Tongue (tissue), 2 donors: ENCODE measurements around the gene COL4A1. TPM values are rescaled to one million over a fixed set of nuclear protein-coding genes. Genes with fewer than 3 reads are reported as not detected.
A peak's percentile ranks its signal among the peaks of the same experiment; 100 is the strongest.

ENCODE experiments used
- DNase-seq: peaks from one replicate; pipeline ENCODE4 v3.0.0-alpha.2; 2015
- total RNA-seq: library from RNA; depleted of rRNA; stranded (reverse); fragments of >200 nt; gene quantifications from one replicate; pipeline ENCODE4 v1.2.3, GENCODE V29; 2014

Gene COL4A1
- total RNA-seq, 1 donor from 2014 or later, result 1,052 TPM

GRCh38 chr13:110341445-110342244, 34.7 kb upstream of the COL4A1 start:
- no peak for DNase-seq

DNA sequence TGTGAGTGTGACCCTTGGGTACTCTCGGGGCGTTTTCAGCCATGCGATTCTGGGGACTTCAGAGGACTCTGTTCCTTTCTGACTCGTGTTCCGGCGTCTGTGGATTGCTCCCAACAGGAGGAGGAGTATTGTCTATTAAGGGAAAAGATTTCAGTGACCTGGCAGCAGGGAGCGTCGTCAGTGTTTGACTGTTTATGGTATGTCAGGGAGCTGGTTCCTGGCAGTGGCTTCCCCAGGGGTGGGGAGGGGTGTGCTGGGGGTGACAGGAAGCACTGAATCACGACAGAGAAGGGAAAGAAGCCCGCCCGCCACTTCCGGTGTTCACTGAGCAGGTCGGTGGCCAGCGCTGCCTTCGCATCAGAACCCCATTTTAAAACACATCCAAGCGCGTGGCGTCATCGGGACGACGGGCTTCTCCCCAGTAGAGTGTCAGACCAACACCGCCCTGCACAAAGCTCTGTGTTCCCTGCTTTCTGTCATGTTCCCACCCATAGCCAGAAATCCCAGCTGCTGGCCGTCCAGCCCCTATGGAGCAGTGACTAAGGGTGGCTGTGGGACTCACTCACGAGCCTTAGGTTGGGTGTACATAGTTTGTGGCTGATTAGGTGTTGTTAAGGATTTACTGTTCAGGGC, 34.0 kb upstream of the COL4A1 start:
- DNase-seq, result no peak

DNA sequence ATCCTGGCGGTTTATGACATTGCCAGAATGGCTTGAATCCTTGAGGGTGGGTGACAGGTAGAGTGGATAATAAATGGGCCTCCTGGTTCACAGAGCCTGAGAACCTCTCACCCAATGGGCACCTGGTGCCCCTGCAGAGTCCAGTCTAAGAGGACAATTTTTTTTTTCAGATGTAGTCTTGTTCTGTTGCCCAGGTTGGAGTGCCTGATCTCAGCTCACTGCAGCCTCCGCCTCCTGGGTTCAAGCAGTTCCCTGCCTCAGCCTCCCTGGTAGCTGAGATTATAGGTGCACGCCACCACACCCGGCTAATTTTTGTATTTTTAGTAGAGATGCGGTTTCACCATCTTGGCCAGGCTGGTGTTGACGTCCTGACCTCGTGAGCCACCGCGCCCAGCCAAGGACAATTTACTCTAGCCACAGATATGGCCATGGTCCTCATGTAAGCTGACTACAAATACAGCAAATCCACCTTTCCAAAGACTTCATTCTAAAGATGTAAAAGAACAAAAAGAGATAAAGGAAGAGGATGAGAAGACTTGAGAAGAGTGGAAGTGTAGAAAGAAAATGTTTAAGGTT, 33.1 kb upstream of the COL4A1 start:
- DNase-seq, result no peak

GRCh38 chr13:110339263-110339662, 32.3 kb upstream of the COL4A1 start:
- DNase-seq, result no peak

DNA sequence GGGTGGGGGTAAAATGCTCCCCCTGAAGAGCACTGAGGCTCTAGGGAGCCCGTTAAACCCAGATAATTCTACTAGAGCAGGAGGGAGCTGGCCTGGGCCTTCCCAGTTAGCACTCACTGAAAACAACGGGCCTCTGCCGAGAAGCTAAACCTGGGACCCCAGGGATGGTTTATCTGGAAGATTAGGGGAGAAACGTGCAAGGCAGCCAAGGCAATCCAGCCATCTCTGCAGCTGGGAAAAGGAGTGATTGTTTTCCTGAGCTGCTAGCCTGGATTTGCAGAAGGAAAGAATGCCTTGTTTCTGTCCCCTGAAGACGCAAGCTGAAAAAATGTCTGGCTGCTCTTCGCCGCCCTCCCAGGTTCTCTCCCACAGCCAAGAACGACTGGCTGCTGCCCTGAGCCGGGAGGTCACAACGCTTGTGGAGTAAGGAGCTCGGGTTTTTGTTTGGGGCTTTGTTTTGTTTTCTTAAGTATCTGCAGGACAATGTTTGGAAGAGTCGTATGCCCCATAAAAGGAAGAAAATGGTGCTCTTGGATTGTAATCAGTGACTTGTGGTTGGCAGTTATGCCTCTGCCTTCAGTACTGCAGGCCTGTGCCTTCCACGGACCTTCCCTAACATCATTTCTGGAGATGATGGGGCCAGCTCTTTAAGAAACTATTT, 31.6 kb upstream of the COL4A1 start:
- DNase-seq, result peak; percentile 82

- DNase-seq, result no peak
These were observed 30.3 kb upstream of the COL4A1 start for GRCh38 chr13:110337247-110337646.

DNA sequence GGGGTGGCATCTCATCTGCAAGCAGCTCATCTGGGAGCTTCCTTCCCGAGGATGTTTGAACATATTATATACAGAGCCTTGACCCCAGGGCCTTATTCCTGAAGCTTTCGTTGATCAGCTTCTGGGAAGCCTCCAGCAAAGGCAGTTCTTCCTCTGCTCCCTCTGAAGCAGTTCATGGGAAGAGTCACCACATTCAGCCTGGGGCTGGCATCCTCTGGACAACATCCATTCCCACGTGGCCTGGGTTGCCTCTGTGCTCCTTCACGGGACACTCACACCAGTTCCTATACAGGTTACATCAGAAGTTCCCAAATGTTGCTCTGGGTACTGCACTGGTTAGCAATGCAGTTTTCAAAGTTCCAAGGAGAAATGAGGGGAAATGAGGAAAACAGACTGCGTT, 29.7 kb upstream of the COL4A1 start:
- no peak for DNase-seq

- DNase-seq, result no peak
These were observed 29.2 kb upstream of the COL4A1 start for GRCh38 chr13:110336108-110336507.

DNA sequence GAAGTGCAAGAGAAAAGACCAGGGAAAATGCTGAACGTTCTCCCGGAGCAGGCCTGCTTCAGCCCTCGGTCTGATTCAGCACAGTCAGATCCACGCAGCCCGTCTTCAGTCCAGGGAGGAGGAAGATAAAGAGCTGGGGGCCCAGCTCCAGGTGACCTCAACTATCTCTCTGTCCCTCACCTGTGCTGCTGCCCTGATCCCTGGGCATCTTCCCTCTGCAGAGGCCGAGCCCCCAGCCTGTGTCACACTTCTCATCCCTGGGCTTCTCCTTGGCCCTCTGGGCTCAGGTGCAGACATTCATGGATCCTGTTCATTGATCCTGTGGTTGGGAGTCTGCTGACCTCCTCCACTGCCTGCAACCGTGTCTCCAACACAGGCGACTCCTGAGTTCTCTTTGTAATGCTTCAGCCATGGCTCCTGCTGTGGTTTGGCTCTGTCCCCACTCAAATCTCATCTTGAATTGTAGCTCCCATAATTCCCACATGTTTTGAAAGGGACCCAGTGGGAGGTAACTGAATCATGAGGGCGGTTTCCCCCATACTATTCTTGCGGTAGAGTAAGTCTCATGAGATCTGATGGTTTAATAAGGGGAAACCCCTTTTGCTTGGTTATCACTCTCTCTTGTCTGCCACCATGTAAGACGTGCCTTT, 28.0 kb upstream of the COL4A1 start:
- DNase-seq, result no peak

GRCh38 chr13:110334256-110334655, 27.3 kb upstream of the COL4A1 start:
- DNase-seq, result peak; percentile 66

DNA sequence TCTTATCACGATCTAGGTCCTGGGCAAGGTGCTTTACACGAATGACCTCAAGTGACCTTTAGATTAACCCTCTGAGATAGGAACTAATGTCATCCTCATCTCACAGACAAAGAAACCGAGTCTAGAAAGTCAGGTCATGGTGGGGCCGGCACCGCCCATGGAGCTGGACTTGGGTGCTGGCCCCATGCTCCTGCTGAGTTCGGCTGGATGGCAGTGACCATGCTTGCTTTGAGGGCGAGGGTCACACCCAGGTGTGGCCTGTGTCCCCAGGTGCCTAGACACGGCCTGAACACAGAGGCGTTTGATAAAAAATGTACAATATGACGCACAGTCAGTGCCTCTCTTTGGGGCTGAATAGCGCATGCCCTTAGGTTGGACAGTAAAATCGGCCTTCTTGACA, 26.9 kb upstream of the COL4A1 start:
- no peak for DNase-seq

DNA sequence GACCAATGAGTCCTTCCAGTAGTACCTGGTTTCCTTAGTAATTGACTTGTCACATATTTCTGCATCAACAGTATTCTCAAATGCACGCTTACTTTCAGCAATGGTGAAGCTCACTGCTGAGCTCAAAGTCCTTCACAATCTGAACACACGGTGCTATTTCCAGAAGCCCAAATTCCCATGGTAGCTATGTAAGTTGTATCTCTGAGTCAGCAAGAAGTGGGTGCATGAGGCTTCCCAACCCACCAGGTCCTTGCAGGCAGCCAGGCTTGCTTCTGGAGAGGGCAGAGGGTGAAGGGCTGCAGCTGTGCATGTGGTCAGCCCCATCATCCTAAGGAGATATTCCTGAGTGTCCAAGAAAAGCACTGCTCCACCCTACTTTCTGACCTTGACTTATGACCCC, 25.8 kb upstream of the COL4A1 start:
- no peak for DNase-seq

DNA sequence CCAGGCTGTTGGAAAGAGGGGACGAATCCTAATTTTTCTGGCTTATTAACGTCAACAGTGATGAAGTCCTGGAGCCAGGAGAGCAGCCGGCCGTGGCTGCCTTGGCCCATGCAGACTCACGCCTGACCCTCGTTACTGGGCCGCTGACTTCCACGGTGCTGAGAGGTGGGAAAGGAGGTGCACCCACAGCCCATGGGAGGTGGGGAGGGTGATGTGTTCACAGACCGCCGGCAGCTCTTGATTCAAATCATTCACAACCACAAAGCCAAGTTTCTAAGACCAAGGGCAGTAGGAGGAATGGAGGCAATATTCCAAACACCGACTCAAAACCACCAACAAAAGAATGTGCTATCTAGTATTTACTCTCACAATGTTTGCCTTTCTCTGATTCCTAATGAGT, 24.4 kb upstream of the COL4A1 start:
- peak; percentile 37 for DNase-seq

GRCh38 chr13:110330491-110331011, 23.6 kb upstream of the COL4A1 start:
- no peak for DNase-seq

GRCh38 chr13:110329798-110330461, 23.0 kb upstream of the COL4A1 start:
- peak; percentile 56 for DNase-seq

- no peak for DNase-seq
These were observed 22.3 kb upstream of the COL4A1 start for GRCh38 chr13:110329258-110329657.

- DNase-seq, result no peak
These were observed 21.6 kb upstream of the COL4A1 start for GRCh38 chr13:110328573-110328972.

DNA sequence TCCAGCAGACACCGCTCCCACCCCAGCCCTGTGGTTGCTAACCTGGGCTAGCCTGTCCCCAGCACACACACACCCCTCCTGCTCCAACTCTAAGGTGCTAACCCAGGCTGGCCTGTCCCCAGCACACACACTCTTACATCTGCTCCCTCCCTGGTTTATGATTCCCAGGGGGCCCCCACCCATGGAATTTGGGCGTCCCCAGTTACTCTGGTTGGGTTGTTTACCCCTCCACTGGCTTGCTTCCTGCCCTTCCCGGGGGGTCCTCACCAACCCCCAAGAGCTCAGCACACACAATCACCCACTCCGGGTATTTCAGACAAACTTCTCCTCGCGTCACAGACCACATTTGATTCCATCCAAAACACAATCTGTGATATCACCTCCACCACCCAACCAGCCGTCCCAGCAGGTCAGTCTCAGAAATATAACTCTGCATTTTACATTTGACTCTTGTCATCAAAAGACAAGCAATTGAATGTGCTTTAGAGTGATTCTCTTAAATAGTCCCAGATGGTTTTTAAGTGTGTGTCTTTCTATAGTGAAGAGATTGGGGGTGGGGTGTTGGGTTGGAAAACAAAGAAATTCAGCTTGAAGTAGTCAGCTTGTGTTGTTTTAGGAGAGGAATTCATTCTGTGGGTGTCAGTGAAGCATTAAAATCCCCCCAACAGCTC, 20.2 kb upstream of the COL4A1 start:
- DNase-seq, result peak; percentile 22

- no peak for DNase-seq
These were observed 19.4 kb upstream of the COL4A1 start for GRCh38 chr13:110326263-110326904.

GRCh38 chr13:110324026-110324749, 17.2 kb upstream of the COL4A1 start:
- DNase-seq, result peak; percentile 73
